DND-41 (cell line): Measurements from ENCODE around the gene RANBP17.

Experiments
- CTCF ChIP-seq: IDR thresholded peaks from 2 replicates; pipeline ENCODE4 v1.5.1; 2012; ENCODE audit warnings: borderline replicate concordance, low read length, moderate library complexity, mild to moderate bottlenecking; ENCODE audit not compliant: poor library complexity, severe bottlenecking; ENCODE audit errors: extremely low read depth
- EZH2 ChIP-seq: IDR thresholded peaks from 3 replicates; pipeline ENCODE4 v1.6.1; 2012; ENCODE audit warnings: borderline replicate concordance, low read depth, mild to moderate bottlenecking, moderate library complexity, low read length, inconsistent platforms; ENCODE audit not compliant: severe bottlenecking

GRCh38 chr5:171226096-171226754, 364.4 kb downstream of the RANBP17 start:
- TF ChIP-seq CTCF (peak; percentile 70), EZH2 (no peak)
